HG03103 (cell line): ENCODE results near the gene CDK10.

Experiments
- ATAC-seq: cut with Tn5 transposase; IDR thresholded peaks from one replicate; pipeline ENCODE4 v1.9.1; 2021; ENCODE audit warnings: low read depth; ENCODE audit not compliant: unreplicated experiment

CDK10 gene

GRCh38 chr16:89732142-89732917, 45.8 kb downstream of the CDK10 start:
- no peak for ATAC-seq

DNA sequence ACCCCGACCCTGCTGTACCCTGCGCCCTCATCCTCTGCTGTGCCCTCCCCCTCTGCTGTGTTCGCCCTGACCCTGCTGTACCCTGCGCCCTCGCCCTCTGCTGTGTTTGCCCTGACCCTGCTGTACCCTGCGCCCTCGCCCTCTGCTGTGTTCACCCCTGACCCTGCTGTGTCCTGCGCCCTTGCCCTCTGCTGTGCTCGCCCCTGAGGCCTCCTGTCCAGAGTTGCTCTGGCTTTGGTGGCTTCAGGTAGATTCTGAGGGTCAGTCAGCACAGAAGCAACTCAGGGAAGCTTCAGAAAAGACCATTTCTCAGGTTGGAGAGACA, 46.4 kb downstream of the CDK10 start:
- no peak for ATAC-seq

GRCh38 chr16:89733322-89733721, 46.8 kb downstream of the CDK10 start:
- ATAC-seq, result no peak

DNA sequence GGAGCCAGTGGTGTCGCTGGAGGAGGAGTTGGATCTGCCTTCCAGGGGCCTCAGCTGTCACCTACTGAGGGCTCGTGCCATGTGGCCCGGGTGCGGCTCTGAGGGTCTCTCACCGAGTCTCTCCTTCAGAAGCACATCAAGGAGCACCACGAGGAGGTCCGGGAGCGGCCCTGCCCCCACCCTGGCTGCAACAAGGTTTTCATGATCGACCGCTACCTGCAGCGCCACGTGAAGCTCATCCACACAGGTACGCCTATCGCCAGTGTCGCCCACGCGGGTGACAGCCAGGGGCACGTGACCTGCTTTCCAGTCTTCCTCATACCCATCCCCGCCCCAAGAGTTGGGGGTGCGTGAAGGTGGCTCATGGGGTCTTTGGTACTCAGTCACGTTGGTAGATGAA, 47.3 kb downstream of the CDK10 start:
- no peak for ATAC-seq

DNA sequence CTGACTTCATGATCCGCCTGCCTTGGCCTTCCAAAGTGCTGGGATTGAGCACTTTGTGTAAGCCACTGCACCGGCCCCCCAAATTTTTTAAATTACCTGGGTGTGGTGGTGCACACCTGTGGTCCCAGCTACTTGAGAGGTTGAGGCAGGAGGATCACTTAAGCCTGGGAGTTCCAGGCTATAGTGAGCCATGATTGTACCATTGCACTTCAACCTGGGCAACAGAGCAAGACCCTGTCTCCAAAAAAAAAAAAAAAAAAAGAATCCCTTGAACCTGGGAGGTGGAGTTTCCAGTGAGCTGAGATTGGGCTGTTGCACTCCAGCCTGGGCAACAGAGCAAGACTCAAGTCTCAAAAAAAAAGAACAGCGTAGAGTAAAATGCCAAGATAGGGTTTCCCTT, 50.1 kb downstream of the CDK10 start:
- ATAC-seq, result no peak

- ATAC-seq, result no peak
These were observed 51.0 kb downstream of the CDK10 start for GRCh38 chr16:89737341-89738071.

DNA sequence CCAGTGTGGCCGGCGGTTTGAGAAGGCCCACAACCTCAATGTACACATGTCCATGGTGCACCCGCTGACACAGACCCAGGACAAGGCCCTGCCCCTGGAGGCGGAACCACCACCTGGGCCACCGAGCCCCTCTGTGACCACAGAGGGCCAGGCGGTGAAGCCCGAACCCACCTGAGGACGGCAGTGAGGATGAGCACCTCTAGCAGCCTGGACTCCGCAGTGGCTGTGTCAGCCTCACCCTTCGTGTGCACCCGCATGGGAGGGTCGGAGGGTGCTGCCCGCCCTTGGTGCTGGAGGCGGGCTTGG, 51.5 kb downstream of the CDK10 start:
- ATAC-seq, result no peak

DNA sequence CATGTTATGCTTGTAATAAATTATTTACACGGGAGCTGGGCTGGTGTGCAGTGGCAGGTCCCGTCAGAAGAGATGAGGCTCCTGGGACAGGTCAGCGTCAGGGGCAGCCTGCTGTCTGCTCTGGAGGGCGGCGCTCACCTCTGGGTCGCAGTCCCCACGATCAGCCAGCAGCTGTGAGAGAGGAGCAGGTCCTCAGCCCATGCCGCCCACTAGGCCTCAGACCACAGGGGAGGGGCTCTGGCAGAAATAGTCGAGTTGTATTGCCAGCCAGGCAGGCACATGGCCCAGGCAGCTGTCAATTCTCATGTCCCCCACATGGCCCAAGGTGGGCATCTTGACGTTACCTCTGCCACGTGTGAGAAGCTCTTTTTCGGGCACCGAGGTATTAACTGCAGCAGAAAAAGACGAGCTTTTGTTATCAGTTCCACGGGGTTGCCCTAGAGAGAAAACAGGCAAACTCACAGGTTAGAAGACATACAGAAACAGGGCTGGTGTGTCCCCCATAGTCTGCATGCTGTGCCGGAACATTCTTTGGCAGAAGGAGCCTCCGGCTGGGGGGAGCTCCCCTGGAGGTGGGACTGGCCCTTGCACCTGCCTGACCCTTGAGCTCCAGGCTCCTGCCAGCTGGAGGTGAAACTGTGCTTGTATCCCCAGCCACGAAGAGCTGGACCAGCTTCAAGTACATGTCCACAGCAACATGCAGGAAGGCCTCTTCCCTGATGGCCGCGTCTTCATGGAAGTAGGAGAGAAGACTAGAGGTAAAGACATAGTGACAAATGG, 52.2 kb downstream of the CDK10 start:
- ATAC-seq, result no peak

DNA sequence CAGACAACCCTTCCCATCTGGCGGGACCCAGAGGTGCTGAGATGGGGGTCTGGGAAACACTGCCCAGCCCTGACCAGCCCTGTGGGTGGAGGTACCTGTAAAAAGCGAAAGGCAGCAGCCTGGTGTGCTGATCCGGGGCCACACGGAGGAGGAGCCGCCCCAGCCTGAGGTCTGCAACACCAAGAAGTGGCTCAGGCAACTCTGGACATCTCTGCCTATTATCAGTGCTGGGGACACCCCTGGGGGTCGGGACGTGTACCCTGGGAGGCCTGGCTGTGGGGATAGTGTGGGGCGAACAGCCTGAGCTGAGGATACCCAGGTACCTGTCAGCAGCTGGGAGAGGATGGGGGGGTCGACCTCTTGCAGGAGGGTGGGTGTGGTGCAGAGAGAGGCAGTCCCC, 52.9 kb downstream of the CDK10 start:
- no peak for ATAC-seq

DNA sequence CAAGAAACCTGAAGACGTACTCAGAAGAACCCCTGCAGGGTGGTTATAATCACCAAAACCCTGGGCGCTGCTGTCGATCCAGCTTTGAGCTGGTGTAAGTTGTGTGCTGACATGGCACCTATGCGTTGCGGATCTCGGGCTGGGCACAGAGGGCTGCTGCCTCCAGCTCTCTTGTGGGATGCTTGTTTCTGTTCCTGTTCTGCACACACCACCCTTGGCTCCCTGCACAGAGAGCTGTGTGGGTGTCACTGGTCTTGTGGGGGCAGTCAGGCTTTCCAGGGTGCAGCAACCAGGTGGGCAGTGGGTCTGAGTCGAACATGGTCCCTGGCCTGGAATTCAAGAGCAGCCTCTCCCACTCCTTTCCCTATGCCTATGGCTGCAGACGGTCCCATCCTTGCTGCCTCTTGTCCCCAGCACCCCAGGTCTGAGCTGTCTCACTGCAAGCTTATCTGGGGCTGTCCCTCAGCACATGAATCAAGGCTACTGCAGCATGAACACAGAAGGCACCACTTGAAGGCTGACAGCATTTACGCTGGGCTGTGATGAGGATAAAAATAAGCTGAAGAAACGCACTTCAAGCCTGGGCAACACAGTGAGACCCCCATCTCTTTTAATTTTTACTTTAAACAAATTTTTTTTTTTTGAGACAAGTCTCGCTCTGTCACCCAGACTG, 55.0 kb downstream of the CDK10 start:
- no peak for ATAC-seq

DNA sequence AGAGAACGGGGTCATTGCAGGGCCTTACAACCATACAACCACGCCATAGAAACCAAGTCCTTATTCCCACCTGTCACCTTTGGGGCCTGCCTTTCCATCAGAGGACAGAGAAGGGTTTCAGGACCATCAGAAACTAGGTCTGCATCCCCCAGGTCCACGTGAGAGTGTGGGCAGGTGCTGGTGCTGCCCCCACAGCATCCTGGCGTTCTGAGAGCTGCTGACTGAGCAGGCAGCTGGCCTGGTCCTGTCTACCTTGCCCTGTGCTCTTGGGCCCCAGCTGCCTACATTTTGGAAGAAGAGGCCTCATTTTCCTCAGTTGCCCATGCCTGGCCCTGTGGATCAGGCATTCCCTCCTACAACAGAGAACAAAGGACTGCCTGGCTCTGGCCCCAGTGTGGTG, 56.5 kb downstream of the CDK10 start:
- no peak for ATAC-seq

DNA sequence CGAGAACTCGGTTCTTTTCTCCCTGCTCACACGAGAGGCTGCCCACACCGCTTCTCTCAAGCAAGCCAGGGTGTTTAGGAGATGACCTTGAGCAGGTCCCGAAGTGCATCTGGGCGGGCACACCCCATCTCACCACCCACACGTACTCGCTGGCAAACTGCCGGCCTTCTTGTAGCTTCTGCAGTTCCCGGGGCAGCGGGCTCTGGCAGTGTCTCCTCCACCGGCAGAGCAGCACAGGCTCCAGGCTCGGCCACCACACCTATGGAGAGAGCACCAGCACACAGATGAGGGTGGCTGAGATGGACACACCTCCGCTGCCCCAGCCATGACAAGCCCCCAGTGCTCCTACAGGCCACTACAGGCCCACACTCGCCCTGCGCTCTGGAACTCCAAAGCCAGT, 58.3 kb downstream of the CDK10 start:
- no peak for ATAC-seq
